PC-9 (cell line): ENCODE measurements around the gene ALMS1.

Experiments
- CTCF ChIP-seq: fragments of 200-600 bp; sonication (generic); conservative IDR thresholded peaks from 2 replicates; pipeline ENCODE4 v1.6.1; 2017; ENCODE audit warnings: mixed run types, antibody characterized with exemption, mild to moderate bottlenecking, moderate library complexity
- EZH2 ChIP-seq: fragments of 200-600 bp; sonication (generic); IDR thresholded peaks from 2 replicates; pipeline ENCODE4 v1.8.0; 2017; ENCODE audit warnings: antibody characterized with exemption, low read depth

- no peak for TF ChIP-seq CTCF
- TF ChIP-seq EZH2 = no peak
Observed at GRCh38 chr2:73448856-73449255, 63.2 kb downstream of the ALMS1 start.
